Suprapubic skin (tissue), 4 donors: ENCODE measurements around the gene SERBP1.

Experiments used
- EP300 ChIP-seq: sonication (generic); formaldehyde crosslinking; IDR thresholded peaks from one replicate; pipeline ENCODE4 v1.6.1; 2017; ENCODE audit warnings: antibody characterized with exemption
- POLR2A ChIP-seq, 2 donors: fragments of 450-650 bp; IDR thresholded peaks; one replicate each; pipeline ENCODE4 v1.6.1; 2017; ENCODE audit warnings: antibody characterized with exemption in 2 of 2, mild to moderate bottlenecking in 2 of 2, moderate library complexity in 2 of 2
- POLR2AphosphoS5 ChIP-seq, 3 donors: sonication (generic); formaldehyde crosslinking; IDR thresholded peaks; one replicate each; pipeline ENCODE4 v1.6.1; 2017; ENCODE audit warnings: antibody characterized with exemption in 3 of 3
- TF ChIP-seq, protein P1 (sequence below), 2 donors: fragments of 200-600 bp in 1 of 2; fragments of 450-650 bp in 1 of 2; sonication (generic) in 1 of 2; IDR thresholded peaks; one replicate each; pipeline ENCODE4 v1.5.1; 2016 to 2019; ENCODE audit warnings: antibody characterized with exemption in 2 of 2, mild to moderate bottlenecking in 1 of 2, moderate library complexity in 1 of 2

DNA sequence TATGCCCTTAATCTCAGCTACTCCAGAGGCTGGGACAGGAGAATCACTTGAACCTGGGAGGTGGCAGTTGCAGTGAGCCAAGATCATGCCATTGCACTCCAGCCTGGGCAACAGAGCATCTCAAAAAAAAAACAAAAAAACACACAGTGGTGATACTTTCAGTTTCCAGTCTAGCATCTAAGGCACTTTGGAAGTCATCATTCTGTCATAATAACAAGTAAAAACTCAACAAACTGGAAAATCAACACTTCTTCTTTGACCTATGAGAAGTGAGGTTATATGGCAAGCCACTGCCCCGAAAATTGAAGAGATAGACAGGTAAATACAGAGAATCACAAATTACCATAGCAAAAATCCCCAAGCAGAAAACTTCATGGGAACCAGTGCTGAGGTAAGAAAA is 70.6 kb downstream of the SERBP1 start:
- TF ChIP-seq, protein P1, sequence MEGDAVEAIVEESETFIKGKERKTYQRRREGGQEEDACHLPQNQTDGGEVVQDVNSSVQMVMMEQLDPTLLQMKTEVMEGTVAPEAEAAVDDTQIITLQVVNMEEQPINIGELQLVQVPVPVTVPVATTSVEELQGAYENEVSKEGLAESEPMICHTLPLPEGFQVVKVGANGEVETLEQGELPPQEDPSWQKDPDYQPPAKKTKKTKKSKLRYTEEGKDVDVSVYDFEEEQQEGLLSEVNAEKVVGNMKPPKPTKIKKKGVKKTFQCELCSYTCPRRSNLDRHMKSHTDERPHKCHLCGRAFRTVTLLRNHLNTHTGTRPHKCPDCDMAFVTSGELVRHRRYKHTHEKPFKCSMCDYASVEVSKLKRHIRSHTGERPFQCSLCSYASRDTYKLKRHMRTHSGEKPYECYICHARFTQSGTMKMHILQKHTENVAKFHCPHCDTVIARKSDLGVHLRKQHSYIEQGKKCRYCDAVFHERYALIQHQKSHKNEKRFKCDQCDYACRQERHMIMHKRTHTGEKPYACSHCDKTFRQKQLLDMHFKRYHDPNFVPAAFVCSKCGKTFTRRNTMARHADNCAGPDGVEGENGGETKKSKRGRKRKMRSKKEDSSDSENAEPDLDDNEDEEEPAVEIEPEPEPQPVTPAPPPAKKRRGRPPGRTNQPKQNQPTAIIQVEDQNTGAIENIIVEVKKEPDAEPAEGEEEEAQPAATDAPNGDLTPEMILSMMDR (IDR thresholded peaks at IDR 0.05), result no peak
- TF ChIP-seq EP300 (no peak), POLR2AphosphoS5 (IDR thresholded peaks at IDR 0.05) (no peak), POLR2A (IDR thresholded peaks at IDR 0.05) (no peak)
